Measurements from ENCODE around the gene RPL23. TPM values are rescaled to one million over a fixed set of nuclear protein-coding genes. Genes with fewer than 3 reads are reported as not detected.
A peak's percentile ranks its signal among the peaks of the same experiment; 100 is the strongest.

The RPL23 gene
- total and polyA plus RNA-seq, 2 experiments from 2014 or later, result 877 to 4,267 TPM

DNA sequence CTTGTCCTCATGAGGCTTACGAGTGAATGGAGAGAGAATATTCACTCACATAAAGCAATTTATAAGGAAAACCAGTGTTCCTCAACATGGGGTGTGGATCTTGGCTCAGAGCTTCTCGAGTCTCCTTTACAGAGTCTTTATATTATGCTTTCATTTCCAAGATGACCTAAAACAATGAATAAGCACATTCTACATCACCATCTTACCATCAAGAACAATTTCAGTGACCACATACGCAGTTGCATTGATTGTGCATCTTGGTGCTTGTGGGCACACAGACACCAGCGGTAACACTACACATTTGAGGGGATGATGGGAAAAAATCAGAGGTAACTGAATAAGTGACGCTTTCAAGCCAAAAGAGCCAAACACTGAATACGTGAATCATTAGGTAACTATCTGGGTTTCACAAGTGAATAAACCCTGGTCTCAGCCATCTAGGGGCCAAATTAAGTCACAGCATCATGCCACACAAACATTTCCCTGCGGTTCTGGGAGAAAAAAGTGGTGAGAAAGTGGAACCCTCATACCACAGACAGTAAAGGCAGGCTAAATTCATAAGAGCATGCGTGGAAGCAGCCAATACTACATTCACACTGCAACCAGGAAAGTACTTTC is 37.8 kb downstream of the RPL23 start:
- no peak overlapping the region for H3K27ac ChIP-seq (ENCODE audit: low read depth)
- peaks cover 24% of the 10 kb centered on the region for H3K36me3 ChIP-seq (ENCODE audit: insufficient read depth)
- no peaks in the 10 kb centered on the region for H3K4me1 ChIP-seq (ENCODE audit: insufficient read depth)
- 0 out of 2 replicates have a peak, but pooled peaks cover 6% of the 10 kb centered on the region for H3F3A ChIP-seq (replicated peaks; ENCODE audit: low read depth)
- no peaks in the 10 kb centered on the region for H3K27me3 ChIP-seq (ENCODE audit: insufficient read depth)
- no peaks in the 10 kb centered on the region; the same call in 1 of the 2 replicates for H4K20me1 ChIP-seq (replicated peaks; ENCODE audit: insufficient read depth)
- H3K4me3 Mint-ChIP-seq, result no peak overlapping the region
- H3K9me3 Mint-ChIP-seq, result no peaks in the 10 kb centered on the region; the same call in 2 of the 3 replicates
- H3K36me3 Mint-ChIP-seq (ENCODE audit: low read depth), result peaks cover 40% of the 10 kb centered on the region
- H3K79me2 ChIP-seq (replicated peaks; ENCODE audit: insufficient read depth), result no peaks in the 10 kb centered on the region; the same call in 1 of the 2 replicates
- DNase-seq (ENCODE audit: low spot score), result peak; percentile 39
- no peak overlapping the region for H3K27ac Mint-ChIP-seq
- H2AFZ ChIP-seq, result no peak overlapping the region
- ATAC-seq, result no peak
- TF ChIP-seq ZNF114 (CRISPR knock-in tag; IDR thresholded peaks at IDR 0.05), result no peak
- TF ChIP-seq, protein P1, sequence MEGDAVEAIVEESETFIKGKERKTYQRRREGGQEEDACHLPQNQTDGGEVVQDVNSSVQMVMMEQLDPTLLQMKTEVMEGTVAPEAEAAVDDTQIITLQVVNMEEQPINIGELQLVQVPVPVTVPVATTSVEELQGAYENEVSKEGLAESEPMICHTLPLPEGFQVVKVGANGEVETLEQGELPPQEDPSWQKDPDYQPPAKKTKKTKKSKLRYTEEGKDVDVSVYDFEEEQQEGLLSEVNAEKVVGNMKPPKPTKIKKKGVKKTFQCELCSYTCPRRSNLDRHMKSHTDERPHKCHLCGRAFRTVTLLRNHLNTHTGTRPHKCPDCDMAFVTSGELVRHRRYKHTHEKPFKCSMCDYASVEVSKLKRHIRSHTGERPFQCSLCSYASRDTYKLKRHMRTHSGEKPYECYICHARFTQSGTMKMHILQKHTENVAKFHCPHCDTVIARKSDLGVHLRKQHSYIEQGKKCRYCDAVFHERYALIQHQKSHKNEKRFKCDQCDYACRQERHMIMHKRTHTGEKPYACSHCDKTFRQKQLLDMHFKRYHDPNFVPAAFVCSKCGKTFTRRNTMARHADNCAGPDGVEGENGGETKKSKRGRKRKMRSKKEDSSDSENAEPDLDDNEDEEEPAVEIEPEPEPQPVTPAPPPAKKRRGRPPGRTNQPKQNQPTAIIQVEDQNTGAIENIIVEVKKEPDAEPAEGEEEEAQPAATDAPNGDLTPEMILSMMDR (conservative IDR thresholded peaks at IDR 0.05; ENCODE audit: low read depth in 2 of 2), result peak; percentile 9 to 29; a peak in 2 of 4 replicates
- no peaks in the 10 kb centered on the region for H3K9me2 ChIP-seq (ENCODE audit: insufficient read depth)
- no peak overlapping the region for H3K4me3 ChIP-seq
- no peak overlapping the region for H3K4me2 ChIP-seq
- H3K4me1 Mint-ChIP-seq, result no peaks in the 10 kb centered on the region
- peaks cover 5% of the 10 kb centered on the region for H3K27me3 Mint-ChIP-seq (ENCODE audit: insufficient read depth, low read depth, poor library complexity)

DNA sequence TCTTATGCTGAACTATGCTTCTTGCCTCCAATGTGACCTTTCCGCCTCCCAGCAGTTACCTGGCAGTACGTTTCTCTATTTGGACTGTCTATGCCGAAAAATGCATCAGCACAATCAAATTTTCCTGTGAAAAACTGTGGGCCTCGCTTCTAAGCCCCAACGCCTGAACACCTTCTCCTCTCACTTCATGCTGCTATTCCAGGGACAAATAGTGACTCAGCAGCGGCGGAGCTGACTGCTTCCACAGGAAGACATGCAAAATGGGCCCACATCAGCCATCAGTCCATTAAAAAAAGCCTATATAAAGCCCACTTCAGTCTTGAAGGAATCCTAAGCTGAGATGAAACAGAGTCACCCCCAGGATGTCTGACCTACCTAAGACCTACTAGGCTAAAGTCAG is 43.7 kb downstream of the RPL23 start:
- Histone ChIP-seq H3K4me1 (ENCODE audit: insufficient read depth) (no peaks in the 10 kb centered on the region), H4K20me1 (replicated peaks; ENCODE audit: insufficient read depth) (no peaks in the 10 kb centered on the region; the same call in 1 of the 2 replicates), H3K9me2 (ENCODE audit: insufficient read depth) (no peaks in the 10 kb centered on the region), H3K4me2 (no peak overlapping the region), H3K27ac (ENCODE audit: low read depth) (no peak overlapping the region), H3K79me2 (replicated peaks; ENCODE audit: insufficient read depth) (no peaks in the 10 kb centered on the region), H3K36me3 (ENCODE audit: insufficient read depth) (peaks cover 36% of the 10 kb centered on the region), H3K4me3 (no peak overlapping the region), H3K27me3 (ENCODE audit: insufficient read depth) (no peaks in the 10 kb centered on the region), H3F3A (replicated peaks; ENCODE audit: low read depth) (0 out of 2 replicates have a peak, but pooled peaks cover 3% of the 10 kb centered on the region), H2AFZ (no peak overlapping the region)
- H3K4me1 Mint-ChIP-seq, result no peaks in the 10 kb centered on the region
- no peaks in the 10 kb centered on the region for H3K9me3 Mint-ChIP-seq
- DNase-seq (ENCODE audit: low spot score) (no peak), ATAC-seq (no peak)
- peaks cover 3% of the 10 kb centered on the region for H3K27me3 Mint-ChIP-seq (ENCODE audit: insufficient read depth, low read depth, poor library complexity)
- peaks cover 61% of the 10 kb centered on the region for H3K36me3 Mint-ChIP-seq (ENCODE audit: low read depth)
- no peak overlapping the region for H3K4me3 Mint-ChIP-seq
- H3K27ac Mint-ChIP-seq, result no peak overlapping the region
- no peak for TF ChIP-seq ZNF331 (CRISPR knock-in tag; IDR thresholded peaks at IDR 0.05; ENCODE audit: low read depth)
- no peak for TF ChIP-seq ZNF114 (CRISPR knock-in tag; IDR thresholded peaks at IDR 0.05)
- no peak for TF ChIP-seq REST (IDR thresholded peaks at IDR 0.05; ENCODE audit: unreplicated experiment)
- TF ChIP-seq NANOG (IDR thresholded peaks at IDR 0.05; ENCODE audit: borderline replicate concordance), result no peak
- TF ChIP-seq, protein P2, sequence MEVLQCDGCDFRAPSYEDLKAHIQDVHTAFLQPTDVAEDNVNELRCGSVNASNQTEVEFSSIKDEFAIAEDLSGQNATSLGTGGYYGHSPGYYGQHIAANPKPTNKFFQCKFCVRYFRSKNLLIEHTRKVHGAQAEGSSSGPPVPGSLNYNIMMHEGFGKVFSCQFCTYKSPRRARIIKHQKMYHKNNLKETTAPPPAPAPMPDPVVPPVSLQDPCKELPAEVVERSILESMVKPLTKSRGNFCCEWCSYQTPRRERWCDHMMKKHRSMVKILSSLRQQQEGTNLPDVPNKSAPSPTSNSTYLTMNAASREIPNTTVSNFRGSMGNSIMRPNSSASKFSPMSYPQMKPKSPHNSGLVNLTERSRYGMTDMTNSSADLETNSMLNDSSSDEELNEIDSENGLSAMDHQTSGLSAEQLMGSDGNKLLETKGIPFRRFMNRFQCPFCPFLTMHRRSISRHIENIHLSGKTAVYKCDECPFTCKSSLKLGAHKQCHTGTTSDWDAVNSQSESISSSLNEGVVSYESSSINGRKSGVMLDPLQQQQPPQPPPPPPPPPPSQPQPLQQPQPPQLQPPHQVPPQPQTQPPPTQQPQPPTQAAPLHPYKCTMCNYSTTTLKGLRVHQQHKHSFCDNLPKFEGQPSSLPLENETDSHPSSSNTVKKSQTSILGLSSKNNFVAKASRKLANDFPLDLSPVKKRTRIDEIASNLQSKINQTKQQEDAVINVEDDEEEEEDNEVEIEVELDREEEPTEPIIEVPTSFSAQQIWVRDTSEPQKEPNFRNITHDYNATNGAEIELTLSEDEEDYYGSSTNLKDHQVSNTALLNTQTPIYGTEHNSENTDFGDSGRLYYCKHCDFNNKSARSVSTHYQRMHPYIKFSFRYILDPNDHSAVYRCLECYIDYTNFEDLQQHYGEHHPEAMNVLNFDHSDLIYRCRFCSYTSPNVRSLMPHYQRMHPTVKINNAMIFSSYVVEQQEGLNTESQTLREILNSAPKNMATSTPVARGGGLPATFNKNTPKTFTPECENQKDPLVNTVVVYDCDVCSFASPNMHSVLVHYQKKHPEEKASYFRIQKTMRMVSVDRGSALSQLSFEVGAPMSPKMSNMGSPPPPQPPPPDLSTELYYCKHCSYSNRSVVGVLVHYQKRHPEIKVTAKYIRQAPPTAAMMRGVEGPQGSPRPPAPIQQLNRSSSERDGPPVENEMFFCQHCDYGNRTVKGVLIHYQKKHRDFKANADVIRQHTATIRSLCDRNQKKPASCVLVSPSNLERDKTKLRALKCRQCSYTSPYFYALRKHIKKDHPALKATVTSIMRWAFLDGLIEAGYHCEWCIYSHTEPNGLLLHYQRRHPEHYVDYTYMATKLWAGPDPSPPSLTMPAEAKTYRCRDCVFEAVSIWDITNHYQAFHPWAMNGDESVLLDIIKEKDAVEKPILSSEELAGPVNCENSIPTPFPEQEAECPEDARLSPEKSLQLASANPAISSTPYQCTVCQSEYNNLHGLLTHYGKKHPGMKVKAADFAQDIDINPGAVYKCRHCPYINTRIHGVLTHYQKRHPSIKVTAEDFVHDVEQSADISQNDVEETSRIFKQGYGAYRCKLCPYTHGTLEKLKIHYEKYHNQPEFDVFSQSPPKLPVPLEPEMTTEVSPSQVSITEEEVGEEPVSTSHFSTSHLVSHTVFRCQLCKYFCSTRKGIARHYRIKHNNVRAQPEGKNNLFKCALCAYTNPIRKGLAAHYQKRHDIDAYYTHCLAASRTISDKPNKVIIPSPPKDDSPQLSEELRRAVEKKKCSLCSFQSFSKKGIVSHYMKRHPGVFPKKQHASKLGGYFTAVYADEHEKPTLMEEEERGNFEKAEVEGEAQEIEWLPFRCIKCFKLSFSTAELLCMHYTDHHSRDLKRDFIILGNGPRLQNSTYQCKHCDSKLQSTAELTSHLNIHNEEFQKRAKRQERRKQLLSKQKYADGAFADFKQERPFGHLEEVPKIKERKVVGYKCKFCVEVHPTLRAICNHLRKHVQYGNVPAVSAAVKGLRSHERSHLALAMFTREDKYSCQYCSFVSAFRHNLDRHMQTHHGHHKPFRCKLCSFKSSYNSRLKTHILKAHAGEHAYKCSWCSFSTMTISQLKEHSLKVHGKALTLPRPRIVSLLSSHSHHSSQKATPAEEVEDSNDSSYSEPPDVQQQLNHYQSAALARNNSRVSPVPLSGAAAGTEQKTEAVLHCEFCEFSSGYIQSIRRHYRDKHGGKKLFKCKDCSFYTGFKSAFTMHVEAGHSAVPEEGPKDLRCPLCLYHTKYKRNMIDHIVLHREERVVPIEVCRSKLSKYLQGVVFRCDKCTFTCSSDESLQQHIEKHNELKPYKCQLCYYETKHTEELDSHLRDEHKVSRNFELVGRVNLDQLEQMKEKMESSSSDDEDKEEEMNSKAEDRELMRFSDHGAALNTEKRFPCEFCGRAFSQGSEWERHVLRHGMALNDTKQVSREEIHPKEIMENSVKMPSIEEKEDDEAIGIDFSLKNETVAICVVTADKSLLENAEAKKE (CRISPR knock-in tag; IDR thresholded peaks at IDR 0.05), result no peak
- TF ChIP-seq CREB1 (CRISPR knock-in tag; IDR thresholded peaks at IDR 0.05; ENCODE audit: low read depth), result no peak
- TF ChIP-seq POLR2AphosphoS5 (IDR thresholded peaks at IDR 0.05; ENCODE audit: low read depth), result no peak
- TF ChIP-seq STAT1 (IDR thresholded peaks at IDR 0.05; ENCODE audit: unreplicated experiment), result no peak

All from GM23338 (cell line).